ENCODE measurements around the gene SEMA5B. TPM values are rescaled to one million over a fixed set of nuclear protein-coding genes. Genes with fewer than 3 reads are reported as not detected.

SEMA5B gene
- total RNA-seq, 1 experiment from 2014 or later, result 1.0 TPM

GRCh38 chr3:122907471-122907870 is 120.1 kb downstream of the SEMA5B start:
- H3K36me3 ChIP-seq (ENCODE audit: control insufficient read depth, insufficient read depth, low read length), result no peaks in the 10 kb centered on the region
- H3K36me3 Mint-ChIP-seq (ENCODE audit: insufficient read depth, unreplicated experiment), result no peaks in the 10 kb centered on the region
- no peaks in the 10 kb centered on the region for H3K4me1 Mint-ChIP-seq (ENCODE audit: low read depth, unreplicated experiment)
- ChIA-PET CTCF (no interaction called here), POLR2A (no interaction called here)
- no peaks in the 10 kb centered on the region for H3K27me3 Mint-ChIP-seq (ENCODE audit: insufficient read depth, unreplicated experiment)
- no peak overlapping the region for H3K4me3 Mint-ChIP-seq (ENCODE audit: unreplicated experiment)
- H3K27ac Mint-ChIP-seq (ENCODE audit: unreplicated experiment), result no peak overlapping the region
- no peak overlapping the region for H3K4me3 ChIP-seq (ENCODE audit: low read depth, low read length)
- DNase-seq, result no peak
- no peaks in the 10 kb centered on the region for H3K27me3 ChIP-seq (replicated peaks; ENCODE audit: control insufficient read depth, insufficient read depth, low read length)
- no peaks in the 10 kb centered on the region for H3K4me1 ChIP-seq
- H3K9me3 Mint-ChIP-seq (ENCODE audit: unreplicated experiment), result peaks cover 14% of the 10 kb centered on the region
- no peaks in the 10 kb centered on the region for H3K9me3 ChIP-seq
- intact Hi-C loops (cut with micrococcal nuclease; ENCODE audit: unreplicated experiment), result no loop called here
- no TSS peak for BruUV-seq (replicated peaks)
- TF ChIP-seq, protein P1, sequence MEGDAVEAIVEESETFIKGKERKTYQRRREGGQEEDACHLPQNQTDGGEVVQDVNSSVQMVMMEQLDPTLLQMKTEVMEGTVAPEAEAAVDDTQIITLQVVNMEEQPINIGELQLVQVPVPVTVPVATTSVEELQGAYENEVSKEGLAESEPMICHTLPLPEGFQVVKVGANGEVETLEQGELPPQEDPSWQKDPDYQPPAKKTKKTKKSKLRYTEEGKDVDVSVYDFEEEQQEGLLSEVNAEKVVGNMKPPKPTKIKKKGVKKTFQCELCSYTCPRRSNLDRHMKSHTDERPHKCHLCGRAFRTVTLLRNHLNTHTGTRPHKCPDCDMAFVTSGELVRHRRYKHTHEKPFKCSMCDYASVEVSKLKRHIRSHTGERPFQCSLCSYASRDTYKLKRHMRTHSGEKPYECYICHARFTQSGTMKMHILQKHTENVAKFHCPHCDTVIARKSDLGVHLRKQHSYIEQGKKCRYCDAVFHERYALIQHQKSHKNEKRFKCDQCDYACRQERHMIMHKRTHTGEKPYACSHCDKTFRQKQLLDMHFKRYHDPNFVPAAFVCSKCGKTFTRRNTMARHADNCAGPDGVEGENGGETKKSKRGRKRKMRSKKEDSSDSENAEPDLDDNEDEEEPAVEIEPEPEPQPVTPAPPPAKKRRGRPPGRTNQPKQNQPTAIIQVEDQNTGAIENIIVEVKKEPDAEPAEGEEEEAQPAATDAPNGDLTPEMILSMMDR (IDR thresholded peaks at IDR 0.05; ENCODE audit: insufficient read depth in 1 of 2, low read depth in 1 of 2, low read length in 1 of 2, severe bottlenecking in 1 of 2, unreplicated experiment in 1 of 2), result no peak

DNA sequence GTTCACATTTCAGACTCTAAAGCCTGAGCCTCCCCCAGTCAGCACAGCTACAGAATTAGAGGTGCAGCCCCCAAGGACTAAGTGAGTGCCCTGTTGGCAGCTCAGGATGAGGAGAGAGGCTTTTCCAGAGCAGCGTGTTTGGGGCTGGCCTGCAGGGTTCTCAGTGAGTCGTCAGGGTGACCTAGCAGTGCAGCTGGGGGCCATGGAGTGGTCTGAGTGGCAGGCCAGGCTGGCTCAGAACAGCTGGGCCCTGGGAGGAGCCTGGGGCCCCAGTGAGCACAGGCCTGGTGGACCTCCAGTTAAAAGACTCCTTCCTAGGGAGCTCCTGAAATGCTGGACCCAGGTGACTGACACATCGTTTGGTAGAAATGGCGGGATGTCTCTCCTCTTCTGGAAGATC is 124.4 kb downstream of the SEMA5B start:
- no peaks in the 10 kb centered on the region for H3K4me1 Mint-ChIP-seq (ENCODE audit: low read depth, unreplicated experiment)
- Histone ChIP-seq H3K9me3 (no peaks in the 10 kb centered on the region), H3K4me1 (no peaks in the 10 kb centered on the region), H3K27me3 (replicated peaks; ENCODE audit: control insufficient read depth, insufficient read depth, low read length) (no peaks in the 10 kb centered on the region), H3K4me3 (ENCODE audit: low read depth, low read length) (no peak overlapping the region), H3K36me3 (ENCODE audit: control insufficient read depth, insufficient read depth, low read length) (no peaks in the 10 kb centered on the region)
- H3K4me3 Mint-ChIP-seq (ENCODE audit: unreplicated experiment), result no peak overlapping the region
- ChIA-PET CTCF (no interaction called here), POLR2A (no interaction called here)
- no peak for DNase-seq
- TF ChIP-seq, protein P1 (IDR thresholded peaks at IDR 0.05; ENCODE audit: insufficient read depth in 1 of 2, low read depth in 1 of 2, low read length in 1 of 2, severe bottlenecking in 1 of 2, unreplicated experiment in 1 of 2), result no peak
- no peaks in the 10 kb centered on the region for H3K27me3 Mint-ChIP-seq (ENCODE audit: insufficient read depth, unreplicated experiment)
- H3K27ac Mint-ChIP-seq (ENCODE audit: unreplicated experiment), result no peak overlapping the region
- H3K36me3 Mint-ChIP-seq (ENCODE audit: insufficient read depth, unreplicated experiment), result no peaks in the 10 kb centered on the region
- BruUV-seq (replicated peaks), result no TSS peak
- H3K9me3 Mint-ChIP-seq (ENCODE audit: unreplicated experiment), result peaks cover 14% of the 10 kb centered on the region
- intact Hi-C loops (cut with micrococcal nuclease; ENCODE audit: unreplicated experiment), result no loop called here

- Mint-ChIP-seq H3K27ac (ENCODE audit: unreplicated experiment) (no peak overlapping the region), H3K4me3 (ENCODE audit: unreplicated experiment) (no peak overlapping the region), H3K9me3 (ENCODE audit: unreplicated experiment) (peaks cover 14% of the 10 kb centered on the region), H3K27me3 (ENCODE audit: insufficient read depth, unreplicated experiment) (no peaks in the 10 kb centered on the region), H3K36me3 (ENCODE audit: insufficient read depth, unreplicated experiment) (no peaks in the 10 kb centered on the region), H3K4me1 (ENCODE audit: low read depth, unreplicated experiment) (no peaks in the 10 kb centered on the region)
- intact Hi-C loops (cut with micrococcal nuclease; ENCODE audit: unreplicated experiment), result no loop called here
- BruUV-seq (replicated peaks), result no TSS peak
- Histone ChIP-seq H3K9me3 (no peaks in the 10 kb centered on the region), H3K36me3 (ENCODE audit: control insufficient read depth, insufficient read depth, low read length) (no peaks in the 10 kb centered on the region), H3K4me1 (no peaks in the 10 kb centered on the region), H3K4me3 (ENCODE audit: low read depth, low read length) (no peak overlapping the region), H3K27me3 (replicated peaks; ENCODE audit: control insufficient read depth, insufficient read depth, low read length) (no peaks in the 10 kb centered on the region)
- ChIA-PET CTCF (no interaction called here), POLR2A (no interaction called here)
- DNase-seq, result no peak
- TF ChIP-seq, protein P1 (IDR thresholded peaks at IDR 0.05; ENCODE audit: insufficient read depth in 1 of 2, low read depth in 1 of 2, low read length in 1 of 2, severe bottlenecking in 1 of 2, unreplicated experiment in 1 of 2), result no peak
Observed at GRCh38 chr3:122902326-122902725, 125.2 kb downstream of the SEMA5B start.

All from Caco-2 (cell line).